NCI-H2107 treated with DMSO at 0.1 percent for 48 hours (cell line): ENCODE data around the gene TEX2.
A peak's percentile ranks its signal among the peaks of the same experiment; 100 is the strongest.
"Not testable (repeated sequence)": the region's sequence is repeated elsewhere in the genome, so short reads cannot be mapped to it uniquely, and the experiment has no call there.

Experiments used
- DNase-seq: peaks from one replicate; lab custom pipeline; 2025; ENCODE audit not compliant: unreplicated experiment; lab: John Stamatoyannopoulos, UW

The TEX2 gene

GRCh38 chr17:64240261-64240740 lies 22.8 kb downstream of the TEX2 start:
- DNase-seq = no peak

DNA sequence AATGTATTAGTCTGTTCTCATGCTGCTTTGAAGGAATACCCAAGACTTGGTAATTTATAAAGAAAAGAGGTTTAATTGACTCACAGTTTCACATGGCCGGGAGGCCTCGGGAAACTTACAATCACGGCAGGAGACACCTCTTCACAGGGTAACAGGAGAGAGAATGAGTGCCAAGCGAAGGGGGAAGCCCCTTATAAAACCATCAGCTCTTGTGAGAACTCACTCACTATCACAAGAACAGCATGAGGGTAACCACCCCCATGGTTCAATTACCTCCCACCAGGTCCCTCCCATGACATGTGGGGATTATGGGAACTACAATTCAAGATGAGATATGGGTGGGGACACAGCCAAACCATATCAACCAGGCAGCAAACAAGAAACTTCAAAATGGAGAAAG lies 24.6 kb downstream of the TEX2 start:
- not testable (repeated sequence) for DNase-seq

- no peak for DNase-seq
These were observed 26.1 kb downstream of the TEX2 start for GRCh38 chr17:64236827-64237403.

- no peak for DNase-seq
These were observed 28.1 kb downstream of the TEX2 start for GRCh38 chr17:64234961-64235360.

GRCh38 chr17:64232466-64233262 lies 30.4 kb downstream of the TEX2 start:
- DNase-seq = no peak

- no peak for DNase-seq
These were observed 31.4 kb downstream of the TEX2 start for GRCh38 chr17:64231567-64232141.

- DNase-seq = no peak
These were observed 32.2 kb downstream of the TEX2 start for GRCh38 chr17:64230791-64231408.

- DNase-seq = no peak
These were observed 33.0 kb downstream of the TEX2 start for GRCh38 chr17:64229815-64230728.

GRCh38 chr17:64226132-64226531 lies 36.9 kb downstream of the TEX2 start:
- no peak for DNase-seq

- no peak for DNase-seq
These were observed 37.6 kb downstream of the TEX2 start for GRCh38 chr17:64225410-64225809.

GRCh38 chr17:64223931-64224629 lies 39.0 kb downstream of the TEX2 start:
- peak; percentile 25 for DNase-seq

GRCh38 chr17:64223283-64223682 lies 39.8 kb downstream of the TEX2 start:
- no peak for DNase-seq

DNA sequence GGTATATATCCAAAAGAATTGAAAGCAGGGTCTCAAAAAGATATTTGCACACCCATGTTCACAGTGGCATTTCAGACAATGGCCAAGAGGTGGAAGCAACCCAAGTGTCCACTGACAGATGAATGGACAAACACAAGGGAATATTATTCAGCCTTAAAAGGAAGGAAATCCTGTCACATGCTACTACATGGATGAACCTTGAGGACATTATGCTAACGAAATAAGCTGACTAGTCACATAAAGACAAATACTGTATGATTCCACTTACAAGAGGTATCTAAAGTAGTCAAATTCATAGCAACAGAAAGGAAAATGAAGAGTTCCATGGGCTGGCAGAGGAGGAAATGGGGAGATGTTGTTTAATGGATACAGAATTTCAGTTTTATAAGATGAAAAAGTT lies 41.4 kb downstream of the TEX2 start:
- no peak for DNase-seq

DNA sequence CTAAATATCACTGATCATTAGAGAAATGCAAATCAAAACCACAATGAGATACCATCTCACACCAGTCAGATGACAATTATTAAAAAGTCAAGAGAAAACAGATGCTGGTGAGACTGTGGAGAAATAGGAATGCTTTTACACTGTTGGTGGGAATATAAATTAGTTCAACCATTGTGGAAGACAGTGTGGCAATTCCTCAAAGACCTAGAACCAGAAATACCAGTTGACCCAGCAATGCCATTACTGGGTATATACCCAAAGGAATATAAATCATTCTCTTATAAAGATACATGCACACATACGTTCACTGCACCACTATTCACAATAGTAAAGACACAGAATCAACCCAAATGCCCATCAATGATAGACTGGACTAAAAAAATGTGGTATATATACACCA lies 42.5 kb downstream of the TEX2 start:
- DNase-seq = not testable (repeated sequence)

DNA sequence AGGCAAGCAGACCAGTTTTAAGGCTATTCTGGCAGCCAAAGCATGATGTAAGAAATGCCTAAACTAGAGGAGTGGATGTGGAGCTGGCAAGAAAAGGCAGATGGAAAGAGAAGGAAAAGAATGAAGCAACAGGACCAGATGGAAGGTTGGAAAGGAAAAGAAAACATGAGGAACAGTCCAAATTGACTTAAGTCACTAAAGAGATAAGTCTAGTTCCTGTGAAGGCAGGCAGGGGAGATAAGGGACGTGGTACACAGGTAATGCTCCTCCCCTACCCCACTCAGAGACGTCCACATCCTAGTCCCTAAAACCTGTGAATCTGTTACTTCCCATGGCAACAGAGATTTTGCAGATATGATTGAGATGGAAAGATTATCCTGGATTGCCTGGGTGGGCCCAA lies 43.5 kb downstream of the TEX2 start:
- DNase-seq = no peak

GRCh38 chr17:64218066-64218465 lies 45.0 kb downstream of the TEX2 start:
- no peak for DNase-seq

GRCh38 chr17:64217249-64217691 lies 45.8 kb downstream of the TEX2 start:
- DNase-seq = no peak

GRCh38 chr17:64216338-64217248 lies 46.5 kb downstream of the TEX2 start:
- peak; percentile 6 for DNase-seq

- DNase-seq = no peak
These were observed 47.1 kb downstream of the TEX2 start for GRCh38 chr17:64216000-64216337.
